GM18508 (cell line): ENCODE measurements around the gene FAM20A.

Experiments
- ATAC-seq: cut with Tn5 transposase; IDR thresholded peaks from one replicate; pipeline ENCODE4 v1.9.1; 2021; ENCODE audit warnings: moderate number of reproducible peaks; ENCODE audit not compliant: insufficient read depth, unreplicated experiment

FAM20A gene

DNA sequence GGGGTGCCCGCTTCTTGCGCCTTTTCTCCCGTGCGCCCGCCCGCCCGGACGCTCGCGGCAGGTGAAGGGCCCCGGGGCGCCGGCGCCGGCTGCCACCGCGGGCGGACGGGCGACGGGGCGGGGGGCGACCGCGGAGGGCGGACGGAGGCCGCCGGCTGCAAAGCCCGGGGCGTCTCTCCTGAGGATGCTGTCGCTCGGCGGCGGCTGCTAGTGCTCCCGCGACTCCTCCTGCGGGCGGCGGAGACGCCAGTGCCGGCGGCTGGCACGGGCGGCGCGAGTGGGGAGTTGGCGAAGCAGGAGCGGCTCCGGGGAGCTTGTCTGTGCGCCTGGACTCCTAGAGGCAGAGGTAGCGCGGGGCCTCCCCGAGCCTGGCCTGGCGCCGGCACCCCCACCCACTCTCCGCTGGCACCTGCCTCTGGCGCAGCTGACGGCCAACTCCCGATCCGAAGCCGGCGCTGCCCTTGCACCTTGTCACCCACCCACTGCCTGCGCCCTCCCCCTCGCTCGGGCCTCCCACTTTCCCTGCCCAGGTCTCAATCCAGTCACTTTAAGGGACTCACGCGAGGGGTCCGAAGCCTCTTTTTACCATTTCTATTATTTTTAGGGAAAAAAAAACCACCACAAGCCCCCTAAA, at the start of gene FAM20A:
FAM20A (minus strand) TSS at position 437 of the 634 bp plus-strand sequence. CDS start 701 bp downstream, outside the sequence.
- no peak for ATAC-seq

- no peak for ATAC-seq
These were observed 48.2 kb upstream of the FAM20A start for GRCh38 chr17:68649324-68649723.

DNA sequence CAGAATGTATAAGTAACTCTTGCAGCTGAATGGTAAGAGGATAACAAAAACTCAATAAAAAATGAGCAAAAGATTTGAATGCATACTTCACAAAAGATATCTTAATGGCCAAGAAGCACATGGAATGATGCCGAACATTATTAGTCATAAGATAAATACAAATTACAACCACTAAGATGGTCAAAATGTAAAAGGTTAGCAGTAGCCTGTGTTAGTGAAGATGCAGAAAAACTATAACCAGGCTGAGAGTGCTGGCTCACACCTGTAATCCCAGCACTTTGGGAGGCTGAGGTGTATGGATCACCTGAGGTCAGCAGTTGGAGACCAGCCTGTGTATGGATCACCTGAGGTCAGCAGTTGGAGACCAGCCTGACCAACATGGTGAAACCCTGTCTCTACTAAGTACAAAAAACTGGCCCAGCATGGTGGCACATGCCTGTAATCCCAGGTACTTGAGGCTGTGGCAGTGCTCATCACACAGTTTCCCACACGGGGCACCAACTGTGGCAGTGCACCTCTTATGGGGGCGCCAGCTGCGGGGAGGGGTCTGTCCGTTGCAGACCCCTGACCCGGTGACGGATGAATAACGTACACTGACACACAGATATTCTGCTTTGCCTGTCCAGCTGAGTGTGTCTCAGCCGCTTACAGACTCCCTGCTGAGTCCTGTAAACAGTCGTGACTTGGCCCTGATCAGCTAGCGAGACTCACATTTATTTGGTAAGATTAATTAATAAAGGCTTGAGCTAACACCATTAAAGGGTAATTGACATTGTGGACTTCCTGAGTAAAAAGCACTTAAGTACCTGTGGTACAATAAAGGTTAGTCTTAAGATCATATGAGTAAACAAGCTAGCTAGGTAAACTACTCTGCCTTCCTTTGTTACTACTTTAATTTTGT, 45.7 kb upstream of the FAM20A start:
- no peak for ATAC-seq

GRCh38 chr17:68642118-68642412, 40.9 kb upstream of the FAM20A start:
- no peak for ATAC-seq

- no peak for ATAC-seq
These were observed 40.3 kb upstream of the FAM20A start for GRCh38 chr17:68641276-68642117.

GRCh38 chr17:68640242-68640989, 39.2 kb upstream of the FAM20A start:
- ATAC-seq: no peak

- ATAC-seq: no peak
These were observed 33.2 kb upstream of the FAM20A start for GRCh38 chr17:68634345-68634876.

GRCh38 chr17:68628576-68628957, 27.4 kb upstream of the FAM20A start:
- no peak for ATAC-seq

DNA sequence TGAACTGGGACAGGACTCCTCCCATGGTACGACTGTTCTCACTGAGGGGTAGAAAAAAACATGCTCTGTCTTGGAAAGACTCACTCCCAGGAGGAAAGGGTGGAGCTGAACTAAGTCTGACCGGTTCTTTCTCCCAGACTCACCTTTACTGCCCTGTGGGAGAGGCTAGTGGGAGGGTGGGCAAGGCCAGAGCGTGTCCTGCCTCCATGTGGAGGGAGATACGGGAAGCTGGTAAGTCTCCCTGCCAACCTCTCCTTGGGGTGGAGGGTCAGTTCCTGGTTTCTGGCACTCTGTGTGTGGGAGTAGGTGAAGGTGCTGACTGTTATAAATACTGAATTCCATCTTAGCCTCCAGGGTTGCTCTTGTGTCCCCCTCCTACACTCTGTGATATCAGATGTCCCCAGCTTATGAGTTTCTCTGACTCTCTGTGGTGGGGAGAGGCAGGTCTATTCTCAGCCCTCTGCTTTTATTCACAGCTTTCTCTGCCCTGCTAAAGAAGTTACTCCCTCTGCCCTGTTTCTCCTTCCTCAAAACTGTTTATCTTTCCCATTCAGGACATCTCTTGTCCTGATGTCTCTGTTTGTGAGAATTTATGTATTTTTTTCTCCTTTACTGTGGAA, 26.9 kb upstream of the FAM20A start:
- no peak for ATAC-seq

DNA sequence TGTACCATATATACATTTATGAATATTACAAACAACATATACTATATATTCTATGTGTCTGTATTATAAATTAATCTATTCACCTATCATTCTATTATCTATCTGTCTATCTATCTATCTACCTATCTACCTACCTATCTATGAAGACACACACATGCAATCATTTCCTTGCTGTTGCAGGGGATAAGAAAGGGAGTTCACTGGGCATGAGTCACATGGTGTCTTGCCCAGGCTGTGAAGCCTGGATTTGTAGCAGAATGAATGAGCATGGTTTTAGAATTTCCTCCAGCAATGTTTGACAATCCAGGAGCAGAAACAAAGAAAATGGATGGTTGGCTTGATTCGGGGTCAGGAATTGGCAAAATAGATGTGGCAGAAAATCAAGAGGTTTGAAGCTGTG, 23.2 kb upstream of the FAM20A start:
- ATAC-seq: no peak

DNA sequence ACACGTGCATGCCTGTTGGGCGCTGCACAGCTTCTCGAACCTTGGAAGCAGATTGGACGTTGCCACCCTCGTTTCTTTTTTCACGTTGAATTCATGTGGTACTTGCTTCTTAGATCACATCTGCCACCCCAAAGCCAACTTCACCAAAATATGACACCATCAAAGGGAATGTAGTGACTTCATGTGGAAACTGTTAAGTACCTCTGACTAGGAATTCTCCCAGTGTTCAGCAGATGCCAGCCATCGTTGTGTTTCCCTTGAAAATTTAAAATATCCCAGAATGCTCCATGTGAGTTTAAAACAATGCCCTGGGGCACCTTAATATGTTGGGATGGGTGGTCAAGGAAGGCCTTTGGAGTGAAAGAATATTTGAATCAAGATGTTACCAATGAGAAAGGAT, 22.6 kb upstream of the FAM20A start:
- ATAC-seq: no peak

DNA sequence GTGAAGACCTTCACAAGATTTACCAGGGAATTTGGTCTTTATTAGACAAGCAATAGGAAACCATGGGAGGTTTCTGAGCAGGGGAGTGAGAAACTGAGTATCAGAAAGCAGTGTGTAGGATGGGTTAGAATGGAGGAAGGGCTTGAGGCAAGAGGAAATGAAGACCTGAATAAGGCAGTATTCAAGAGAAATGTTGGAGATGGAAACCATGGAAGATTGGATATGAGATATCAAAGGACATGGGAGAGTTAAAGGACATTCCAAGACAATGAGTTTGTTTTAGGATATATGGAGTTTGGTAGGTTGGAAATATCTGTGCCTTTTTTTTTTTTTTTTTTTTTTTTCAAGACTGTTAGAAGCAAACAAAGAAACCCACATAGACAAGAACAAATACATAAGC, 21.3 kb upstream of the FAM20A start:
- ATAC-seq: no peak

- ATAC-seq: no peak
These were observed 19.9 kb upstream of the FAM20A start for GRCh38 chr17:68621065-68621464.

- ATAC-seq: no peak
These were observed 15.2 kb upstream of the FAM20A start for GRCh38 chr17:68616334-68616733.

DNA sequence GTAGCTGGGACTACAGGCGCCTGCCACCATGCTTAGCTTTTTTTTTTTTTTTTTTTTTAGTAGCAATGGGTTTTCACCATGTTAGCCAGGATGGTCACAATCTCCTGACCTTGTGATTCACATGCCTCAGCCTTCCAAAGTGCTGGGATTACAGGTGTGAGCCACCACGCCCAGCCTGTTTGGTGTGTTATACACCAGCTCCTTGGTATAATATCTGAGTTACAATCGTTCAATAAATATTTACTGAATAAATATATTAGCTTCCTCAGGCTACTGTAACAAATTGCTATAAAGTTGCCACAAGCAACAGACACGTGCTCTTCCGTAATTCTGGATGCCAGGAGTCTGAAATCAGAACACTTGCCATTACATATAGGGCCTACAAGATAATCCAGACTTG, 13.6 kb upstream of the FAM20A start:
- no peak for ATAC-seq

DNA sequence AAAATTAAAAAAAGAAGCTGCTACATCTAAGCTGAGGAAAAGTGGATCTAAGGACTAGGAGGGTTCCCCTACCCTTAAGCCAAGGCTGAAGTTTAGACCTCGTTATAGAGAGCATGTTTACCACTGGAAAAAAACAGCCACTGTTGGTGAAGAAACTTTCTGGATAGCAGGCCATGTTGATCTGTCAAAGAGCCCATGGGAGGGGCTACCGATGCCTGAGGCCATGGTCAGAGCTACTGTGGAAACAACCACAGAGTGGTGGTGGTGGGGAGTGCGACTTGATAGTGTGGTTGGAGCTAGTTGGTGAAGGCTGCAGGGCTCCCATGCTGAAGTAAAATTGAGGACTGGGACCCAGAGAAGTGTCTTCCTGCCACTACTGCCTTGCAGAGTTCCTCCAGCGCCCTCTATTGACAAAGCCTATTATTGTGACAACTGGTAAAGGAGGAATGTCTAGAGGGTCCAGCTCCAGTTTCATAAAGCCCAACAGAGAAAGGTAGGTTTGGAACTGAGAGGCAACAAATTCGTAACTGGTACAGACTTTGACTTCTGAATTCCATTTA, 12.7 kb upstream of the FAM20A start:
- no peak for ATAC-seq

DNA sequence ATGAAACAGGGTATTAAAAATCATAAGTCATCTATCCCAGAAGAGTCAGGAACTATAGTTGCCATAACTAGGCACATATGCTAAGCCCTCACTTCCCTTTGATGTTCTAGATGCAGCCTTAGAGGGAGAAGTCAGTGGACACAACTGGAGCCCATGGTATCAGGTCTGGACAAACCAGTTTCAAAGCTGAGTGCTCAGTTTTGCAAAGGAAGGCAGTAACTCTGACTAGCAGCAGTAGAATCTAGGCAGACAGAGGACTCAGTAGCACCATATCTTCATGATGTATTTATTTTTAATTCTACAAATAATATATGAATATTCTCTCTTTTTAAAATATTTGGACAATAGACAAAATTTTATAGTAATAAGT, 11.7 kb upstream of the FAM20A start:
- no peak for ATAC-seq

GRCh38 chr17:68612209-68612922, 11.2 kb upstream of the FAM20A start:
- no peak for ATAC-seq
